Measurements from ENCODE around the gene PCNT.

PCNT gene

DNA sequence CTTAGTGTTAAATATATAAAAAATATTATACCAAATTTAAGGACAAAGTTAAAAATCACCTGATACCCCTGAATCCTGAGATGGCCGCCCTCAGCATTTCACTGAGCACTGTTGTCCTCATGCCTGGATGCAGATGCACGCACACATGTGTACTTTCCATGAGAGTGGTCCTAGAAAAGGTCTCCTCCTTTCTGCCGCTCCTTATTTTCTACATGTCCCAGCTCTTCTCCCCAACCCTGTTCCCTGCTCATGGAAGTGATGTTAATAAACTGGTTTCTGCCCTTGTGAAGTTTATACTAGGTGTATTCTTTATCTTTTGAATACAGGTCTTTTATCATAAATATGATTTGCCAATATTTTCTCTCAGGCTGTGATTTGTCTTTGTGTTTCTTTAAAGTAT, 167.6 kb downstream of the PCNT start:
- DNase-seq = no peak

GRCh38 chr21:46492851-46493250, 168.9 kb downstream of the PCNT start:
- DNase-seq = no peak

- no peak for DNase-seq
Observed at GRCh38 chr21:46493828-46494227, 169.9 kb downstream of the PCNT start.
